ENCODE measurements around the gene GSG1L. TPM values are rescaled to one million over a fixed set of nuclear protein-coding genes. Genes with fewer than 3 reads are reported as not detected.

Gene GSG1L
- total RNA-seq, 1 donor from 2014 or later: not detected

- TF ChIP-seq CTCF (IDR thresholded peaks at IDR 0.05; ENCODE audit: insufficient read depth, low read length, poor library complexity, severe bottlenecking): no peak
- Histone ChIP-seq H3K4me3 (ENCODE audit: low read depth, low read length) (no peak overlapping the region), H3K27me3 (ENCODE audit: control insufficient read depth, insufficient read depth, low read length) (peaks cover 5% of the 10 kb centered on the region), H3K36me3 (ENCODE audit: control insufficient read depth, insufficient read depth, low read length) (no peaks in the 10 kb centered on the region)
- DNase-seq (ENCODE audit: low read depth): no peak
Observed at GRCh38 chr16:28051486-28051885, 12.0 kb downstream of the GSG1L start.

GRCh38 chr16:28042811-28043210 lies 20.7 kb downstream of the GSG1L start:
- no peak for TF ChIP-seq CTCF (IDR thresholded peaks at IDR 0.05; ENCODE audit: insufficient read depth, low read length, poor library complexity, severe bottlenecking)
- no peaks in the 10 kb centered on the region for H3K36me3 ChIP-seq (ENCODE audit: control insufficient read depth, insufficient read depth, low read length)
- H3K4me3 ChIP-seq (ENCODE audit: low read depth, low read length): no peak overlapping the region
- DNase-seq (ENCODE audit: low read depth): no peak
- peaks cover 2% of the 10 kb centered on the region for H3K27me3 ChIP-seq (ENCODE audit: control insufficient read depth, insufficient read depth, low read length)

GRCh38 chr16:28041615-28042014 lies 21.9 kb downstream of the GSG1L start:
- no peak for TF ChIP-seq CTCF (IDR thresholded peaks at IDR 0.05; ENCODE audit: insufficient read depth, low read length, poor library complexity, severe bottlenecking)
- H3K4me3 ChIP-seq (ENCODE audit: low read depth, low read length): no peak overlapping the region
- H3K36me3 ChIP-seq (ENCODE audit: control insufficient read depth, insufficient read depth, low read length): no peaks in the 10 kb centered on the region
- peaks cover 2% of the 10 kb centered on the region for H3K27me3 ChIP-seq (ENCODE audit: control insufficient read depth, insufficient read depth, low read length)
- DNase-seq (ENCODE audit: low read depth): no peak

DNA sequence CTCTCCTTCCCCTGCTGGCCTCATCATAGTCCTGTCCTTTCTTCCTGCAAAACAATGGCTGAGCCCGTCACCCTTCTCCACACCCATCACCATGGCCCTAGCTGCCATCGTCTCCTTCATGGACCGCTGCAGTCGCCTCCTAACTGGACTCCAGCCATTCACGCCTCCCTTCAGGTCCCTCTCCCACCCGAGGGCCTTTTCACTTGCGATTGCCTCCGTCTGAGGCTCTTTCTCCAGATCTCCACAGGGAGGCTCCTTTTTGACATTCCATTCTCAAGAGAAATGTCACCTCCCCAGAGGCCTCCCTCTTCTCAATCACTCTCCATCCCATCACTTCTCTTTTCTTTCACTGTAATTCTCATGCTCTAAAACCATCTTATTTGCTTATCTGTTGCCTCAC lies 23.5 kb downstream of the GSG1L start:
- no peak for DNase-seq (ENCODE audit: low read depth)
- H3K4me3 ChIP-seq (ENCODE audit: low read depth, low read length): no peak overlapping the region
- H3K27me3 ChIP-seq (ENCODE audit: control insufficient read depth, insufficient read depth, low read length): peaks cover 5% of the 10 kb centered on the region
- no peaks in the 10 kb centered on the region for H3K36me3 ChIP-seq (ENCODE audit: control insufficient read depth, insufficient read depth, low read length)
- no peak for TF ChIP-seq CTCF (IDR thresholded peaks at IDR 0.05; ENCODE audit: insufficient read depth, low read length, poor library complexity, severe bottlenecking)

DNA sequence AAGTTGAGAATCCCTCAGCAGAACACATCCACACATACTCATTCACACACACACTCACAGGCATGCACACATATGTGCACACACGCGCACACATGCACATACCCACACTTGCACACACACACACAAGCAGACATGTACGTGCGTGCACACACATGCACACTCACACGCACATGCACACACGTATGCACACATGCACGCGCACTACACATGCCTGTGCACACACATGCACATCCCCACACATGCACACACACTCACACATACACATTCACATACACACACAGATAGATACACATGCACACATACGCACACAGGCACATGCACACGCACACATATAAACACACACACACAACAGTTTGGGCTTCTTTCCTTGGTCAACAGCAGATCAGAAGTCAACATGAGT lies 24.0 kb downstream of the GSG1L start:
- TF ChIP-seq CTCF (IDR thresholded peaks at IDR 0.05; ENCODE audit: insufficient read depth, low read length, poor library complexity, severe bottlenecking): no peak
- Histone ChIP-seq H3K27me3 (ENCODE audit: control insufficient read depth, insufficient read depth, low read length) (peaks cover 5% of the 10 kb centered on the region), H3K4me3 (ENCODE audit: low read depth, low read length) (no peak overlapping the region), H3K36me3 (ENCODE audit: control insufficient read depth, insufficient read depth, low read length) (no peaks in the 10 kb centered on the region)
- DNase-seq (ENCODE audit: low read depth): no peak

DNA sequence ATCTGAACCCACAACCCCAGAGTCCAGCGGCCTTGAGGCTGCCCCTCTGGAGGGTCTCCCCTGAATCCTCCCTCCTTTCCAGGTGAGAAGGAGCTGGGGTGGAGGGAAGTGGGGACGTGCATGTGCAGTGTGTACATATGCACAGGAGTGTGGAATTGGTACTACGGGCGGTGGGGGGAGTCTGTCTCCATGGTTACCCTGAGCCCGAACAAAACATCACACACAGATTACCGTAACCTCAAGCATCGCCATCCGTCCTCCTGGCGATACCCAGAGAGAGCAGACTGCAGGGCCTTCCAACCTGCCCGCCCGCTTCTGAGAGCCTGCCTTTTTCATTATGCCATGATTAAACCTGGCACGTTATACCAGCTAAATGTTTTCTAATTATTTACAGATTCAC lies 25.1 kb downstream of the GSG1L start:
- Histone ChIP-seq H3K27me3 (ENCODE audit: control insufficient read depth, insufficient read depth, low read length) (peaks cover 7% of the 10 kb centered on the region), H3K4me3 (ENCODE audit: low read depth, low read length) (no peak overlapping the region), H3K36me3 (ENCODE audit: control insufficient read depth, insufficient read depth, low read length) (no peaks in the 10 kb centered on the region)
- no peak for TF ChIP-seq CTCF (IDR thresholded peaks at IDR 0.05; ENCODE audit: insufficient read depth, low read length, poor library complexity, severe bottlenecking)
- DNase-seq (ENCODE audit: low read depth): no peak

Measured in kidney epithelial cell (primary cell).